K562 (cell line): Measurements from ENCODE around the gene SMIM8. TPM values are rescaled to one million over a fixed set of nuclear protein-coding genes. Genes with fewer than 3 reads are reported as not detected.

Source experiments
- ATAC-seq: fragments of 200-7000 bp; cut with Tn5 transposase; 3 replicates; pipeline ENCODE4 v1.9.1; 2020; ENCODE audit warnings: moderate library complexity
- BruUV-seq: library from RNA; stranded (reverse); fragments of 400-500 nt; replicated peaks from 2 replicates; lab custom pipeline; 2021; lab: Mats Ljungman, UMichigan
- CTCF ChIA-PET: fragments of 300-600 bp; formaldehyde crosslinking; extraction: SDS; loops from one replicate; lab custom pipeline; 2021; ENCODE audit warnings: low intra/inter-chr PET ratio; lab: Yijun Ruan, JAX
- POLR2A ChIA-PET: fragments of 300-600, 350-650 bp; sonication (Branson Sonifier 250); formaldehyde crosslinking; extraction: SDS; loops from one replicate; lab custom pipeline; 2021; ENCODE audit warnings: antibody characterized with exemption, inconsistent platforms; lab: Yijun Ruan, JAX
- DNase-seq, 4 experiments: peaks; one replicate each; pipeline versions ENCODE4 v3.0.0 to v3.0.0-alpha.2; 2011 to 2018; ENCODE audit warnings: low spot score in 3 of 4, mixed read lengths in 3 of 4; ENCODE audit errors: extremely low read depth in 1 of 4
- FAIRE-seq: peaks from 2 replicates; lab custom pipeline; 2011; peaks lifted over from hg19 to GRCh38; lab: Jason Lieb, UNC
- H2AFZ ChIP-seq: 2 replicates; pipeline ENCODE4 v1.6.0; 2011; ENCODE audit warnings: low read depth, low read length, control low read depth, inconsistent platforms
- H3K27ac ChIP-seq: fragments of 200-600 bp; 3 replicates; pipeline ENCODE4 v1.8.0; 2011; ENCODE audit warnings: low read depth, mild to moderate bottlenecking, control low read depth, inconsistent platforms, low read length, moderate library complexity, mixed read lengths; ENCODE audit errors: extremely low read depth
- H3K27me3 ChIP-seq, 2 experiments: fragments of 300-600 bp in 1 of 2; 2 replicates in 1 of 2; 3 replicates in 1 of 2; pipeline versions ENCODE4 v1.6.0 to v1.8.0; 2011; ENCODE audit warnings: inconsistent platforms in 2 of 2, low read length in 2 of 2, mild to moderate bottlenecking in 1 of 2, mixed read lengths in 1 of 2, moderate library complexity in 1 of 2; ENCODE audit not compliant: control insufficient read depth in 2 of 2, insufficient read depth in 2 of 2
- H3K36me3 ChIP-seq: fragments of 300-600 bp; 3 replicates; pipeline ENCODE4 v1.8.0; 2011; ENCODE audit warnings: mild to moderate bottlenecking, low read length, inconsistent platforms; ENCODE audit not compliant: control insufficient read depth, insufficient read depth
- H3K4me1 ChIP-seq, 2 experiments: fragments of 200-600 bp in 1 of 2; replicated peaks in 1 of 2; 2 replicates in 1 of 2; 3 replicates in 1 of 2; pipeline versions ENCODE4 v1.5.1 to v1.8.0; 2011; ENCODE audit warnings: inconsistent platforms in 2 of 2, low read length in 2 of 2, mild to moderate bottlenecking in 1 of 2, mixed read lengths in 1 of 2, moderate library complexity in 1 of 2; ENCODE audit not compliant: control insufficient read depth in 2 of 2, insufficient read depth in 2 of 2
- H3K4me2 ChIP-seq: 2 replicates; pipeline ENCODE4 v1.6.1; 2011; ENCODE audit warnings: low read length, control low read depth, inconsistent platforms, mixed read lengths; ENCODE audit not compliant: insufficient read depth
- H3K4me3 ChIP-seq: fragments of 200-600 bp; sonication (generic), shearing (Covaris generic); 2 replicates; pipeline ENCODE4 v1.5.1; 2016; ENCODE audit warnings: control low read depth, inconsistent platforms
- H3K79me2 ChIP-seq: fragments of 200-600 bp; 3 replicates; pipeline ENCODE4 v1.8.0; 2011; ENCODE audit warnings: low read length, inconsistent platforms; ENCODE audit not compliant: control insufficient read depth, insufficient read depth
- H3K9ac ChIP-seq, 2 experiments: 2 replicates each; pipeline versions ENCODE4 v1.6.0 to v1.6.1; 2011; ENCODE audit warnings: low read depth in 2 of 2, low read length in 2 of 2, control low read depth in 1 of 2, inconsistent platforms in 1 of 2, mild to moderate bottlenecking in 1 of 2, mixed read lengths in 1 of 2; ENCODE audit not compliant: insufficient read depth in 1 of 2
- H3K9me1 ChIP-seq: one replicate; pipeline ENCODE4 v1.6.0; 2011; ENCODE audit warnings: inconsistent platforms, mild to moderate bottlenecking, low read length, moderate library complexity; ENCODE audit not compliant: control insufficient read depth, insufficient read depth
- H3K9me3 ChIP-seq: replicated peaks from 2 replicates; pipeline ENCODE4 v1.5.1; 2011; ENCODE audit warnings: low read depth, low read length, inconsistent platforms; ENCODE audit not compliant: control insufficient read depth, insufficient read depth
- H4K20me1 ChIP-seq: replicated peaks from 2 replicates; pipeline ENCODE4 v1.6.1; 2011; ENCODE audit warnings: low read length, inconsistent platforms, mixed read lengths; ENCODE audit not compliant: control insufficient read depth, insufficient read depth
- GATAD2B ChIP-seq: fragments of 450-650 bp; IDR thresholded peaks from 2 replicates; pipeline ENCODE4 v1.6.1; 2017; ENCODE audit warnings: mild to moderate bottlenecking, borderline replicate concordance
- RAD21 ChIP-seq, 2 experiments: fragments of 250-450 bp in 1 of 2; fragments of 450-650 bp in 1 of 2; sonication (Bioruptor Pico) in 1 of 2; formaldehyde crosslinking in 1 of 2; IDR thresholded peaks in 1 of 2; conservative IDR thresholded peaks in 1 of 2; 2 replicates each; pipeline versions ENCODE4 v1.4.0 to v1.8.0; 2020 to 2022; ENCODE audit warnings: mild to moderate bottlenecking in 2 of 2, moderate library complexity in 1 of 2
- SMC3 ChIP-seq: conservative IDR thresholded peaks from 2 replicates; pipeline ENCODE4 v1.6.1; 2011; ENCODE audit warnings: low read depth, low read length, improper control_type of control experiment; ENCODE audit not compliant: insufficient read depth
- in situ Hi-C: fragments of 300-500 bp; cut with MboI; formaldehyde crosslinking; loops from 4 replicates; pipeline ENCODE4 v1.15.0; 2018; ENCODE audit warnings: inconsistent platforms, mixed read lengths
- intact Hi-C: fragments of 100-400 bp; cut with micrococcal nuclease; formaldehyde crosslinking; loops from 2 replicates; pipeline ENCODE4 v1.14.2; 2022
- polyA plus RNA-seq, 8 experiments: library from polyadenylated mRNA; depleted of rRNA in 4 of 8; stranded (reverse) in 5 of 8; unstranded in 3 of 8; fragments of >200 nt; fragmentation: Nextera tagmentation in 2 of 8; fragmentation: Illumina TruSeq in 1 of 8; extraction: Ambion mirVana in 2 of 8; extraction: Trizol in 1 of 8; gene quantifications; 2 replicates each; pipeline versions ENCODE4 v1.2.1 to v1.2.3, GENCODE V29; 2011 to 2014; ENCODE audit warnings: inconsistent platforms in 1 of 8, missing spikeins in 1 of 8
- total RNA-seq, 7 experiments: library from RNA; depleted of rRNA in 6 of 7; stranded (reverse); fragments of >200 nt in 6 of 7; fragmentation: Illumina TruSeq in 2 of 7; extraction: Trizol in 2 of 7; gene quantifications; 2 replicates each; pipeline versions ENCODE4 v1.2.1 to v1.2.3, GENCODE V29; 2011 to 2021; ENCODE audit warnings: low replicate concordance in 1 of 7
- TF ChIP-seq, protein P1 (sequence below): IDR thresholded peaks from 3 replicates; pipeline ENCODE4 v1.6.1; 2011; ENCODE audit warnings: borderline replicate concordance, mild to moderate bottlenecking, moderate library complexity; ENCODE audit not compliant: insufficient read length; ENCODE audit errors: extremely low read depth
- TF ChIP-seq, protein P2 (sequence below), 2 experiments: fragments of 450-650 bp; formaldehyde crosslinking in 1 of 2; IDR thresholded peaks; 2 replicates each; pipeline versions ENCODE4 v1.4.0 to v1.6.1; 2014 to 2020; ENCODE audit warnings: mild to moderate bottlenecking in 2 of 2, borderline replicate concordance in 1 of 2, low read depth in 1 of 2
- TF ChIP-seq, protein P3 (sequence below): fragments of 450-650 bp; formaldehyde crosslinking; IDR thresholded peaks from 2 replicates; pipeline ENCODE4 v1.4.0; 2020; ENCODE audit warnings: mild to moderate bottlenecking, moderate library complexity

SMIM8 gene
- total and polyA plus RNA-seq, 9 of the 15 experiments (the other 6 are each of a cell fraction or from before 2014, with no cell fraction given): 8.3 to 53.7 (median 15.1) TPM

DNA sequence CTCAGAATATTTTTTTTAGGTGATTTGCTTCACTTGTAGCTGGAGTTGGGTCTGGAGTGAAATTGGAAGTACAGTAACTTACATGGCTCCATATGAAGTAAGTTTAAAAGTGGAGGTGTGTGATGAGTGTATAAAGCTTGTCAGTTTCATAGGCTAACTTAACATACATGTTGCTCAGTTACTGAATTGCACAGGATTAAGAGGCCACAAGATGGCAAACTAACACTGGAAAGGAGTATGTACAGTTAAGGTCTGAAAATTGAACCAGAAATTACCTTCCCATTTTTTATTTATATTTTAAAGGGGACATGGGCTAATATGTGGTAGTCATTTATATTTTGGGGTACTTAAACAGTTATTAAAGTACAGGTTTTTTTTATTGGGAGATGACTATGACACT lies 45.3 kb upstream of the SMIM8 start:
- Histone ChIP-seq H3K27ac (no peak overlapping the region), H3K9ac (no peak overlapping the region), H3K9me1 (no peaks in the 10 kb centered on the region), H4K20me1 (no peaks in the 10 kb centered on the region), H3K9me3 (no peaks in the 10 kb centered on the region), H3K27me3 (peaks cover 3 to 5% of the 10 kb centered on the region in 2 experiments; a peak in 3 of 5 replicates), H3K4me1 (no peaks in the 10 kb centered on the region), H2AFZ (no peak overlapping the region), H3K79me2 (no peaks in the 10 kb centered on the region), H3K36me3 (no peaks in the 10 kb centered on the region), H3K4me3 (no peak overlapping the region), H3K4me2 (no peak overlapping the region)
- in situ Hi-C loops: no loop called here
- intact Hi-C loops: loop anchor here (1.0 to 5.0 kb wide), 3 partner anchors 114 to 210 kb away; no protein-coding TSS in a partner anchor
- BruUV-seq: no TSS peak
- FAIRE-seq (peak; percentile 86), DNase-seq (peak in 2 of 4 experiments; percentile 25 to 55), ATAC-seq (peak; percentile 94)
- ChIA-PET CTCF (interaction anchor here (1.0 to 2.3 kb wide), 2 partner anchors 112 to 115 kb away, joined by 4 to 21 read pairs; no protein-coding TSS in a partner anchor), POLR2A (no interaction called here)
- TF ChIP-seq, protein P1, sequence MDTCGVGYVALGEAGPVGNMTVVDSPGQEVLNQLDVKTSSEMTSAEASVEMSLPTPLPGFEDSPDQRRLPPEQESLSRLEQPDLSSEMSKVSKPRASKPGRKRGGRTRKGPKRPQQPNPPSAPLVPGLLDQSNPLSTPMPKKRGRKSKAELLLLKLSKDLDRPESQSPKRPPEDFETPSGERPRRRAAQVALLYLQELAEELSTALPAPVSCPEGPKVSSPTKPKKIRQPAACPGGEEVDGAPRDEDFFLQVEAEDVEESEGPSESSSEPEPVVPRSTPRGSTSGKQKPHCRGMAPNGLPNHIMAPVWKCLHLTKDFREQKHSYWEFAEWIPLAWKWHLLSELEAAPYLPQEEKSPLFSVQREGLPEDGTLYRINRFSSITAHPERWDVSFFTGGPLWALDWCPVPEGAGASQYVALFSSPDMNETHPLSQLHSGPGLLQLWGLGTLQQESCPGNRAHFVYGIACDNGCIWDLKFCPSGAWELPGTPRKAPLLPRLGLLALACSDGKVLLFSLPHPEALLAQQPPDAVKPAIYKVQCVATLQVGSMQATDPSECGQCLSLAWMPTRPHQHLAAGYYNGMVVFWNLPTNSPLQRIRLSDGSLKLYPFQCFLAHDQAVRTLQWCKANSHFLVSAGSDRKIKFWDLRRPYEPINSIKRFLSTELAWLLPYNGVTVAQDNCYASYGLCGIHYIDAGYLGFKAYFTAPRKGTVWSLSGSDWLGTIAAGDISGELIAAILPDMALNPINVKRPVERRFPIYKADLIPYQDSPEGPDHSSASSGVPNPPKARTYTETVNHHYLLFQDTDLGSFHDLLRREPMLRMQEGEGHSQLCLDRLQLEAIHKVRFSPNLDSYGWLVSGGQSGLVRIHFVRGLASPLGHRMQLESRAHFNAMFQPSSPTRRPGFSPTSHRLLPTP: no peak
- TF ChIP-seq SMC3 (peak; percentile 60; the same call in 1 of the 2 replicates), GATAD2B (no peak), RAD21 (CRISPR knock-in tag; conservative IDR thresholded peaks at IDR 0.05 in 1 of 2, IDR thresholded peaks at IDR 0.05 in 1 of 2) (peak; percentile 76 to 94)
- TF ChIP-seq, protein P2, sequence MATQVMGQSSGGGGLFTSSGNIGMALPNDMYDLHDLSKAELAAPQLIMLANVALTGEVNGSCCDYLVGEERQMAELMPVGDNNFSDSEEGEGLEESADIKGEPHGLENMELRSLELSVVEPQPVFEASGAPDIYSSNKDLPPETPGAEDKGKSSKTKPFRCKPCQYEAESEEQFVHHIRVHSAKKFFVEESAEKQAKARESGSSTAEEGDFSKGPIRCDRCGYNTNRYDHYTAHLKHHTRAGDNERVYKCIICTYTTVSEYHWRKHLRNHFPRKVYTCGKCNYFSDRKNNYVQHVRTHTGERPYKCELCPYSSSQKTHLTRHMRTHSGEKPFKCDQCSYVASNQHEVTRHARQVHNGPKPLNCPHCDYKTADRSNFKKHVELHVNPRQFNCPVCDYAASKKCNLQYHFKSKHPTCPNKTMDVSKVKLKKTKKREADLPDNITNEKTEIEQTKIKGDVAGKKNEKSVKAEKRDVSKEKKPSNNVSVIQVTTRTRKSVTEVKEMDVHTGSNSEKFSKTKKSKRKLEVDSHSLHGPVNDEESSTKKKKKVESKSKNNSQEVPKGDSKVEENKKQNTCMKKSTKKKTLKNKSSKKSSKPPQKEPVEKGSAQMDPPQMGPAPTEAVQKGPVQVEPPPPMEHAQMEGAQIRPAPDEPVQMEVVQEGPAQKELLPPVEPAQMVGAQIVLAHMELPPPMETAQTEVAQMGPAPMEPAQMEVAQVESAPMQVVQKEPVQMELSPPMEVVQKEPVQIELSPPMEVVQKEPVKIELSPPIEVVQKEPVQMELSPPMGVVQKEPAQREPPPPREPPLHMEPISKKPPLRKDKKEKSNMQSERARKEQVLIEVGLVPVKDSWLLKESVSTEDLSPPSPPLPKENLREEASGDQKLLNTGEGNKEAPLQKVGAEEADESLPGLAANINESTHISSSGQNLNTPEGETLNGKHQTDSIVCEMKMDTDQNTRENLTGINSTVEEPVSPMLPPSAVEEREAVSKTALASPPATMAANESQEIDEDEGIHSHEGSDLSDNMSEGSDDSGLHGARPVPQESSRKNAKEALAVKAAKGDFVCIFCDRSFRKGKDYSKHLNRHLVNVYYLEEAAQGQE (IDR thresholded peaks at IDR 0.05; ENCODE audit: borderline replicate concordance): peak; percentile 62; the same call in 1 of the 2 replicates
- TF ChIP-seq, protein P2 (CRISPR knock-in tag; IDR thresholded peaks at IDR 0.05; ENCODE audit: low read depth): no peak
- TF ChIP-seq, protein P3, sequence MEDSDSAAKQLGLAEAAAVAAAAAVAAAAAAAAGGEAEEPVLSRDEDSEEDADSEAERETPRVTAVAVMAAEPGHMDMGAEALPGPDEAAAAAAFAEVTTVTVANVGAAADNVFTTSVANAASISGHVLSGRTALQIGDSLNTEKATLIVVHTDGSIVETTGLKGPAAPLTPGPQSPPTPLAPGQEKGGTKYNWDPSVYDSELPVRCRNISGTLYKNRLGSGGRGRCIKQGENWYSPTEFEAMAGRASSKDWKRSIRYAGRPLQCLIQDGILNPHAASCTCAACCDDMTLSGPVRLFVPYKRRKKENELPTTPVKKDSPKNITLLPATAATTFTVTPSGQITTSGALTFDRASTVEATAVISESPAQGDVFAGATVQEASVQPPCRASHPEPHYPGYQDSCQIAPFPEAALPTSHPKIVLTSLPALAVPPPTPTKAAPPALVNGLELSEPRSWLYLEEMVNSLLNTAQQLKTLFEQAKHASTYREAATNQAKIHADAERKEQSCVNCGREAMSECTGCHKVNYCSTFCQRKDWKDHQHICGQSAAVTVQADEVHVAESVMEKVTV (CRISPR knock-in tag): peak; percentile 48
